ENCODE data around the gene SORCS3. TPM values are rescaled to one million over a fixed set of nuclear protein-coding genes. Genes with fewer than 3 reads are reported as not detected.

The SORCS3 gene
- polyA plus RNA-seq, 1 donor (not counting 4 experiments of a cell fraction or from before 2014, with no cell fraction given), result not detected

DNA sequence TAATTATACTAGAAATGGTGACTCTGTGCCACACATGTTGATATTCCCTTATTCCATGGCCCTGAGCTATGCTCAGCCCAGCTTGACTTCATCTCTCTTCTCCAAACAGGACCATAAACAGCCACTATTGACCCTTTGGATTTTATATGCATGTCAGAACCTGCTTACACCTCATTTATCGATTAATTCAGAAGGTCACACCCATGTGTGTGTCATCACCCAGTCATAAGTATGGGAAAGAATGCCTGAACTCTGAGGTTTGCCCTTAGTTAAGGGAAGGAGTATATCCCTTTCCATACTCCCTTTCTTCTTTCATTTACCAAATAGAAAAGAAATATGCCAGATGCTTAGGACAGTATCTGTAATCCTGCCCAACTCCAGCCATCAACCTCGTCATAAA, 602.3 kb downstream of the SORCS3 start:
- Histone ChIP-seq H3K4me1 (ENCODE audit: control insufficient read depth, extremely low read depth, insufficient read depth, low read length) (no peaks in the 10 kb centered on the region), H3K36me3 (ENCODE audit: control insufficient read depth in 2 of 2, extremely low read depth in 1 of 2, insufficient read depth in 2 of 2, low read length in 2 of 2) (no peaks in the 10 kb centered on the region), H3K9ac (ENCODE audit: control insufficient read depth, extremely low read depth, insufficient read depth, low read length) (no peak overlapping the region), H4K20me1 (ENCODE audit: control insufficient read depth, extremely low read depth, insufficient read depth, low read length) (no peaks in the 10 kb centered on the region), H3K79me2 (ENCODE audit: control insufficient read depth, insufficient read depth, low read length) (no peaks in the 10 kb centered on the region), H3K27me3 (ENCODE audit: control insufficient read depth, extremely low read depth, insufficient read depth, low read length) (no peaks in the 10 kb centered on the region), H3K4me3 (ENCODE audit: control insufficient read depth in 2 of 3, extremely low read depth in 1 of 3, insufficient read depth in 2 of 3, low read depth in 1 of 3, low read length in 3 of 3) (no peak overlapping the region), H2AFZ (ENCODE audit: control insufficient read depth, low read length) (no peak overlapping the region), H3K9me1 (ENCODE audit: control insufficient read depth, extremely low read depth, insufficient read depth, low read length) (no peaks in the 10 kb centered on the region), H3K27ac (ENCODE audit: control insufficient read depth, insufficient read depth, low read length) (no peak overlapping the region), H3K9me3 (ENCODE audit: control insufficient read depth, low read depth, low read length) (no peaks in the 10 kb centered on the region), H3K4me2 (ENCODE audit: control insufficient read depth, extremely low read depth, insufficient read depth, low read depth, low read length) (no peak overlapping the region)
- dilution Hi-C loops (cut with MboI; ENCODE audit: extremely low pct_ligation_motif_present, low sequenced_read_pairs), result no loop called here
- FAIRE-seq (no peak), DNase-seq (ENCODE audit: low read depth, low spot score) (no peak)
- no peak for TF ChIP-seq EZH2 (IDR thresholded peaks at IDR 0.05; ENCODE audit: low read length)

DNA sequence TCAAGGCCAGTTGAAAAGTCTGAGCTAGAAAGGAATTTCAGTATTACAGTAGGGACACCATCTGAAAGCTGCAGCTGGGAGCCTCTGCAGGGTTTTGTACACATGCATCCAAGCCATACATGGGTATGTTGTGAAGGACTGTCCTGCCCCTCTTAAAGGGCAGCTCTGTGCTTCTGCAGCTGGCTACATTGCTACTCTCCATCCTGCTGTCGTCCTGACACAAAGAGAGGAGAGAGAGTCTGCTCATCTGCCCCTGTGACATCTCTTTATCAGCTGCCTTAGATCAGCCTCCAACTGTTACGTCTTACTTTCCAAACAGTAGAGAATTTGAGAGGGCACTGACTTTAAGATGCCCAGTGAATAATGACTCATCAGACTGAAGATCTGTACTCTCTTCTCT, 602.7 kb downstream of the SORCS3 start:
- Histone ChIP-seq H3K4me2 (ENCODE audit: control insufficient read depth, extremely low read depth, insufficient read depth, low read depth, low read length) (no peak overlapping the region), H3K4me3 (ENCODE audit: control insufficient read depth in 2 of 3, extremely low read depth in 1 of 3, insufficient read depth in 2 of 3, low read depth in 1 of 3, low read length in 3 of 3) (no peak overlapping the region), H3K9ac (ENCODE audit: control insufficient read depth, extremely low read depth, insufficient read depth, low read length) (no peak overlapping the region), H3K27me3 (ENCODE audit: control insufficient read depth, extremely low read depth, insufficient read depth, low read length) (no peaks in the 10 kb centered on the region), H3K79me2 (ENCODE audit: control insufficient read depth, insufficient read depth, low read length) (no peaks in the 10 kb centered on the region), H4K20me1 (ENCODE audit: control insufficient read depth, extremely low read depth, insufficient read depth, low read length) (no peaks in the 10 kb centered on the region), H3K9me3 (ENCODE audit: control insufficient read depth, low read depth, low read length) (no peaks in the 10 kb centered on the region), H3K9me1 (ENCODE audit: control insufficient read depth, extremely low read depth, insufficient read depth, low read length) (no peaks in the 10 kb centered on the region), H3K4me1 (ENCODE audit: control insufficient read depth, extremely low read depth, insufficient read depth, low read length) (no peaks in the 10 kb centered on the region), H2AFZ (ENCODE audit: control insufficient read depth, low read length) (no peak overlapping the region), H3K36me3 (ENCODE audit: control insufficient read depth in 2 of 2, extremely low read depth in 1 of 2, insufficient read depth in 2 of 2, low read length in 2 of 2) (no peaks in the 10 kb centered on the region), H3K27ac (ENCODE audit: control insufficient read depth, insufficient read depth, low read length) (no peak overlapping the region)
- dilution Hi-C loops (cut with MboI; ENCODE audit: extremely low pct_ligation_motif_present, low sequenced_read_pairs), result no loop called here
- TF ChIP-seq, protein P1, sequence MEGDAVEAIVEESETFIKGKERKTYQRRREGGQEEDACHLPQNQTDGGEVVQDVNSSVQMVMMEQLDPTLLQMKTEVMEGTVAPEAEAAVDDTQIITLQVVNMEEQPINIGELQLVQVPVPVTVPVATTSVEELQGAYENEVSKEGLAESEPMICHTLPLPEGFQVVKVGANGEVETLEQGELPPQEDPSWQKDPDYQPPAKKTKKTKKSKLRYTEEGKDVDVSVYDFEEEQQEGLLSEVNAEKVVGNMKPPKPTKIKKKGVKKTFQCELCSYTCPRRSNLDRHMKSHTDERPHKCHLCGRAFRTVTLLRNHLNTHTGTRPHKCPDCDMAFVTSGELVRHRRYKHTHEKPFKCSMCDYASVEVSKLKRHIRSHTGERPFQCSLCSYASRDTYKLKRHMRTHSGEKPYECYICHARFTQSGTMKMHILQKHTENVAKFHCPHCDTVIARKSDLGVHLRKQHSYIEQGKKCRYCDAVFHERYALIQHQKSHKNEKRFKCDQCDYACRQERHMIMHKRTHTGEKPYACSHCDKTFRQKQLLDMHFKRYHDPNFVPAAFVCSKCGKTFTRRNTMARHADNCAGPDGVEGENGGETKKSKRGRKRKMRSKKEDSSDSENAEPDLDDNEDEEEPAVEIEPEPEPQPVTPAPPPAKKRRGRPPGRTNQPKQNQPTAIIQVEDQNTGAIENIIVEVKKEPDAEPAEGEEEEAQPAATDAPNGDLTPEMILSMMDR (optimal IDR thresholded peaks at IDR 0.05 in 1 of 3, IDR thresholded peaks at IDR 0.05 in 1 of 3, conservative IDR thresholded peaks at IDR 0.05 in 1 of 3; ENCODE audit: extremely low read depth in 1 of 3, insufficient read depth in 2 of 3, low read length in 3 of 3), result no peak
- no peak for TF ChIP-seq EZH2 (IDR thresholded peaks at IDR 0.05; ENCODE audit: low read length)
- no peak for DNase-seq (ENCODE audit: low read depth, low spot score)
- no peak for FAIRE-seq

DNA sequence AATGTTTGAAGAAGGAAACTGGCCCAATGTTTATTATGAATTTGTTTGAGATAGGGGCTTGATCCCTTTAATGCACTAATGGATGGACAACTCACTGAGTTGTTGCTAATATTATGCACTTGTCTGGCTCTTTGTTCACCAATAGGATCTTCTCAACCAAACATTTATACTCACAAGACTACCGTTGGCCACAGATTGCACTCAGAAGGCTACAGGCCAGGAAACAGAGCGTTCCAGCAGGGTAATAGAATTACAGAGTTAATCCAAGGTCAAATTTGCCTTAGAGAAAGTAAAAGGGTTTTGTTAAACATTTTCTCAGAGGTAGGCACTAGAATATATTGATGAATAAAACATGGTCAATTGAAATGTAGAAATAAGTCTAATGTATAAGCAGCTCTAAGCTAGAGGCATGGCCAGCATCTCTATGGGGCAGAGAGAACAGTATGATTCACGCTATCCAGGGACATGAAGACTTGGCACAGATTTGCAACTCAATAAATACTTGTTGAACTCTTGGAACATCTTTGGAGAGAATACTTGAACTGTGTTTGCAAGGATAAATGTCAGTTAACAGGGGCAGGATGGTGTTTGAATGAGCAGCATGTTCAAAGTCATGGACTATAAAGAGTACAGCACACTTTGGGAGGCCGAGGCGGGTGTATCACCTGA, 606.9 kb downstream of the SORCS3 start:
- Histone ChIP-seq H3K9ac (ENCODE audit: control insufficient read depth, extremely low read depth, insufficient read depth, low read length) (no peak overlapping the region), H3K4me2 (ENCODE audit: control insufficient read depth, extremely low read depth, insufficient read depth, low read depth, low read length) (no peak overlapping the region), H2AFZ (ENCODE audit: control insufficient read depth, low read length) (no peak overlapping the region), H3K4me3 (ENCODE audit: control insufficient read depth in 2 of 3, extremely low read depth in 1 of 3, insufficient read depth in 2 of 3, low read depth in 1 of 3, low read length in 3 of 3) (no peak overlapping the region), H3K36me3 (ENCODE audit: control insufficient read depth in 2 of 2, extremely low read depth in 1 of 2, insufficient read depth in 2 of 2, low read length in 2 of 2) (no peaks in the 10 kb centered on the region), H3K9me3 (ENCODE audit: control insufficient read depth, low read depth, low read length) (no peaks in the 10 kb centered on the region), H4K20me1 (ENCODE audit: control insufficient read depth, extremely low read depth, insufficient read depth, low read length) (no peaks in the 10 kb centered on the region), H3K79me2 (ENCODE audit: control insufficient read depth, insufficient read depth, low read length) (no peaks in the 10 kb centered on the region), H3K27ac (ENCODE audit: control insufficient read depth, insufficient read depth, low read length) (no peak overlapping the region), H3K4me1 (ENCODE audit: control insufficient read depth, extremely low read depth, insufficient read depth, low read length) (no peaks in the 10 kb centered on the region), H3K9me1 (ENCODE audit: control insufficient read depth, extremely low read depth, insufficient read depth, low read length) (no peaks in the 10 kb centered on the region), H3K27me3 (ENCODE audit: control insufficient read depth, extremely low read depth, insufficient read depth, low read length) (no peaks in the 10 kb centered on the region)
- DNase-seq (ENCODE audit: low read depth, low spot score) (no peak), FAIRE-seq (no peak)
- TF ChIP-seq EZH2 (IDR thresholded peaks at IDR 0.05; ENCODE audit: low read length), result no peak
- TF ChIP-seq, protein P1 (optimal IDR thresholded peaks at IDR 0.05 in 1 of 3, IDR thresholded peaks at IDR 0.05 in 1 of 3, conservative IDR thresholded peaks at IDR 0.05 in 1 of 3; ENCODE audit: extremely low read depth in 1 of 3, insufficient read depth in 2 of 3, low read length in 3 of 3), result no peak
- dilution Hi-C loops (cut with MboI; ENCODE audit: extremely low pct_ligation_motif_present, low sequenced_read_pairs), result no loop called here
